Breast epithelium (tissue), 3 donors: ENCODE measurements around the gene PRRC2B.

ENCODE experiments used
- CTCF ChIP-seq, 3 donors: fragments of 450-650 bp; IDR thresholded peaks; one replicate each; pipeline ENCODE4 v1.5.1; 2016 to 2017; ENCODE audit warnings: antibody characterized with exemption in 3 of 3, mild to moderate bottlenecking in 3 of 3, moderate library complexity in 3 of 3
- POLR2A ChIP-seq: fragments of 450-650 bp; IDR thresholded peaks from one replicate; pipeline ENCODE4 v1.6.1; 2016; ENCODE audit warnings: antibody characterized with exemption, mild to moderate bottlenecking, moderate library complexity

GRCh38 chr9:131485206-131485605 lies 91.3 kb downstream of the PRRC2B start:
- TF ChIP-seq POLR2A (no peak), CTCF (IDR thresholded peaks at IDR 0.05) (no peak)
